OCI-LY1 (cell line): ENCODE data around the gene TUBB2A.
A peak's percentile ranks its signal among the peaks of the same experiment; 100 is the strongest.

Source experiments
- H2AFZ ChIP-seq: fragments of 200-600 bp; sonication (generic), shearing (Covaris generic); 2 replicates; pipeline ENCODE4 v1.6.0; 2014; ENCODE audit warnings: antibody characterized with exemption, mild to moderate bottlenecking, low read length
- H3F3A ChIP-seq: fragments of 200-600 bp; sonication (generic), shearing (Covaris generic); 2 replicates; pipeline ENCODE4 v1.6.0; 2014; ENCODE audit warnings: mild to moderate bottlenecking, antibody characterized with exemption, low read length, moderate library complexity; ENCODE audit not compliant: insufficient read depth
- H3K27ac ChIP-seq: fragments of 200-600 bp; sonication (generic); 2 replicates; pipeline ENCODE4 v1.5.1; 2014; ENCODE audit warnings: low read length, mixed run types, mild to moderate bottlenecking, low read depth; ENCODE audit not compliant: poor library complexity, severe bottlenecking
- H3K27me3 ChIP-seq: fragments of 200-600 bp; sonication (generic); 2 replicates; pipeline ENCODE4 v1.6.0; 2014; ENCODE audit warnings: antibody characterized with exemption, mild to moderate bottlenecking, low read length, moderate library complexity; ENCODE audit not compliant: insufficient read depth
- H3K36me3 ChIP-seq: fragments of 200-600 bp; sonication (generic); 2 replicates; pipeline ENCODE4 v1.6.1; 2014; ENCODE audit warnings: mild to moderate bottlenecking, antibody characterized with exemption, low read length, moderate library complexity, mixed read lengths; ENCODE audit not compliant: insufficient read depth
- H3K4me1 ChIP-seq: fragments of 200-600 bp; sonication (generic); 2 replicates; pipeline ENCODE4 v1.5.1; 2014; ENCODE audit warnings: mild to moderate bottlenecking, low read length, moderate library complexity; ENCODE audit not compliant: insufficient read depth, severe bottlenecking
- H3K4me2 ChIP-seq: fragments of 200-600 bp; sonication (generic), shearing (Covaris generic); 2 replicates; pipeline ENCODE4 v1.6.1; 2014; ENCODE audit warnings: low read length
- H3K4me3 ChIP-seq: fragments of 200-600 bp; sonication (generic); 2 replicates; pipeline ENCODE4 v1.5.1; 2014; ENCODE audit warnings: low read length, low read depth, mild to moderate bottlenecking, mixed read lengths; ENCODE audit not compliant: poor library complexity, severe bottlenecking
- H3K79me2 ChIP-seq: fragments of 200-600 bp; shearing (Covaris generic); 2 replicates; pipeline ENCODE4 v1.6.1; 2016; ENCODE audit warnings: mixed run types, low read length, mixed read lengths; ENCODE audit not compliant: insufficient read depth
- H3K9ac ChIP-seq: fragments of 200-600 bp; sonication (generic), shearing (Covaris generic); 2 replicates; pipeline ENCODE4 v1.6.1; 2014; ENCODE audit warnings: mild to moderate bottlenecking, low read length, mixed read lengths
- H3K9me2 ChIP-seq: fragments of 200-600 bp; sonication (generic), shearing (Covaris generic); 2 replicates; pipeline ENCODE4 v1.6.1; 2014; ENCODE audit warnings: low read depth, mild to moderate bottlenecking, low read length, mixed read lengths
- H3K9me3 ChIP-seq: fragments of 200-600 bp; shearing (Covaris generic); 2 replicates; pipeline ENCODE4 v1.6.1; 2014; ENCODE audit warnings: low read length, mixed read lengths
- H4K20me1 ChIP-seq: fragments of 200-600 bp; sonication (generic), shearing (Covaris generic); 2 replicates; pipeline ENCODE4 v1.6.0; 2016; ENCODE audit warnings: mild to moderate bottlenecking, low read length; ENCODE audit not compliant: insufficient read depth
- CTCF ChIP-seq: fragments of 200-600 bp; sonication (generic), shearing (Covaris generic); IDR thresholded peaks from 2 replicates; pipeline ENCODE4 v1.5.1; 2017; ENCODE audit warnings: mild to moderate bottlenecking, antibody characterized with exemption, low read length, moderate library complexity, mixed read lengths
- EZH2 ChIP-seq: fragments of 200-600 bp; sonication (generic), shearing (Covaris generic); IDR thresholded peaks from 2 replicates; pipeline ENCODE4 v1.8.0; 2017; ENCODE audit warnings: borderline replicate concordance, mixed run types, mild to moderate bottlenecking, antibody characterized with exemption, low read length, moderate library complexity, mixed read lengths

Gene TUBB2A

DNA sequence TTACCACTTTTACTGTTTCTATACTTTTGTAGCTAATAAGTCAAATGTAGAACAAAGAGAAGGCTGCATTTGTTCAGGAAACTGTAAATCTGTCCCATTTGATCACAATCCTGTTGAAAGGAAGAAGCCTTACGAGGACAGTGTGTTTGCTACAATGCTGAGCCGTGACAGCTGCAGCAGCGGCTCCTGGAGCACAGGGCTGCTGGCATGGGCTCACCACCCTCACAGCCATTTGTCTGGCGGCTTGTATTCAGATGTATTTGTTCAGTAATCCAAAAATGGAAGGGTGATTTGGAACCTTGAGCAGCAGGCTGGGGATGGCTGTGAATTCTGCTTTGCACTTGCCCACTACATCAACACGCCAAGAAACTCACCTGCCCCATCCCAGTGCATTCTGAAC lies 5.7 kb downstream of the TUBB2A start:
- Histone ChIP-seq H3K27me3 (no peaks in the 10 kb centered on the region), H4K20me1 (no peaks in the 10 kb centered on the region), H3K4me3 (no peak overlapping the region), H3K27ac (peak overlapping the region; percentile 68), H3K79me2 (no peaks in the 10 kb centered on the region), H3K9me2 (no peaks in the 10 kb centered on the region), H3K36me3 (peaks cover 37% of the 10 kb centered on the region), H3K4me2 (no peak overlapping the region), H2AFZ (no peak overlapping the region), H3F3A (no peaks in the 10 kb centered on the region; the same call in 1 of the 2 replicates), H3K4me1 (peaks cover 29% of the 10 kb centered on the region), H3K9ac (no peak overlapping the region), H3K9me3 (no peaks in the 10 kb centered on the region)
- no peak for TF ChIP-seq EZH2
- no peak for TF ChIP-seq CTCF

GRCh38 chr6:3147914-3148757 lies 9.2 kb downstream of the TUBB2A start:
- peaks cover 28% of the 10 kb centered on the region for H3K4me1 ChIP-seq
- no peak overlapping the region for H3K27ac ChIP-seq
- TF ChIP-seq EZH2 (no peak), CTCF (no peak)
- no peaks in the 10 kb centered on the region for H3K9me2 ChIP-seq
- no peaks in the 10 kb centered on the region for H3K27me3 ChIP-seq
- no peaks in the 10 kb centered on the region for H3K9me3 ChIP-seq
- H3K4me3 ChIP-seq, result no peak overlapping the region
- no peak overlapping the region for H3K4me2 ChIP-seq
- no peaks in the 10 kb centered on the region for H4K20me1 ChIP-seq
- no peak overlapping the region for H3K9ac ChIP-seq
- H3K79me2 ChIP-seq, result no peaks in the 10 kb centered on the region
- no peak overlapping the region for H2AFZ ChIP-seq
- peaks cover 35% of the 10 kb centered on the region for H3K36me3 ChIP-seq
- H3F3A ChIP-seq, result no peaks in the 10 kb centered on the region; the same call in 1 of the 2 replicates

DNA sequence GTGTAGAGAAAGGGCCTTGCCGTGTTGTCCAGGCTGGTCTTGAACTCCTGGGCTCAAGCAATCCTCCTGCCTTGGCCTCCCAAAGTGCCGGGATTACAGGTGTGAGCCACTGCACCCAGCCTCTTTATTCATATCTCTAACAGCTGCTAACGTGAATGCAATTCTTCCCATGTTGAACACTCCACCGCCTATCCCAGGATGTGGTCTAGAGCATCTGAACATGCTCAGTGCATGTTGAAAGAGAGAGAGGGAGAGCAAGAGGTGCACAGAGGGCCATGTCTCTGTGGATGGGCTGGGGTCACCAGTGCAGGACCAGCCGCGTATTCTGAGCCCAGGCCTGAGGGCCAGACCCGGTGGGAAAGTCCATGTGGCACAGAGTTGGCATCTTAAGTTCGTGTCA lies 12.8 kb downstream of the TUBB2A start:
- H3K36me3 ChIP-seq, result peaks cover 43% of the 10 kb centered on the region
- no peak overlapping the region for H3K4me2 ChIP-seq
- no peaks in the 10 kb centered on the region for H3K27me3 ChIP-seq
- no peaks in the 10 kb centered on the region for H3K9me3 ChIP-seq
- H3K79me2 ChIP-seq, result no peaks in the 10 kb centered on the region
- H4K20me1 ChIP-seq, result no peaks in the 10 kb centered on the region
- H3F3A ChIP-seq, result no peaks in the 10 kb centered on the region; the same call in 1 of the 2 replicates
- no peaks in the 10 kb centered on the region for H3K9me2 ChIP-seq
- no peak overlapping the region for H3K27ac ChIP-seq
- no peak overlapping the region for H3K4me3 ChIP-seq
- no peak overlapping the region for H2AFZ ChIP-seq
- H3K4me1 ChIP-seq, result peaks cover 11% of the 10 kb centered on the region
- TF ChIP-seq CTCF, result no peak
- no peak for TF ChIP-seq EZH2
- H3K9ac ChIP-seq, result no peak overlapping the region
